NCI-H748 (cell line): ENCODE results near the gene RAB31.

Experiments used
- DNase-seq: peaks from one replicate; lab custom pipeline; 2025; ENCODE audit not compliant: unreplicated experiment; lab: John Stamatoyannopoulos, UW

Gene RAB31

DNA sequence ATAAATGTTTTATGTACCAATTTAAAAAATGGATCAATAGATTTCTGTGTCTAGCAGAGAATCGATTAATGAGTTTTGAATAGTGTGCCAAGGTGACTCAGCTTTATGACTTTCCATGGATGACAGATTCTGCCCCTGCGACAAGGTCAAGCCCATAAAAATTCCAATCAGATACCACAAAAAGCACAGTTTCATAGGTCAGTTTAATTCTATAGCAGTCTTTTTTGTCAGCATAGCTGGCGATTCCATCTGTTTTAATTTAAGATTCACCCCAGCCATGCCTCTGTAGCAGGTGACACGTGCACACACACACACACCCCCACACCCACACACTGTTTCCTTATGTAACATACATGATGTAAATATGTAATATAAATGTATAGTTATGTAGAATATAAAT, 28.9 kb downstream of the RAB31 start:
- peak; percentile 81 for DNase-seq

DNA sequence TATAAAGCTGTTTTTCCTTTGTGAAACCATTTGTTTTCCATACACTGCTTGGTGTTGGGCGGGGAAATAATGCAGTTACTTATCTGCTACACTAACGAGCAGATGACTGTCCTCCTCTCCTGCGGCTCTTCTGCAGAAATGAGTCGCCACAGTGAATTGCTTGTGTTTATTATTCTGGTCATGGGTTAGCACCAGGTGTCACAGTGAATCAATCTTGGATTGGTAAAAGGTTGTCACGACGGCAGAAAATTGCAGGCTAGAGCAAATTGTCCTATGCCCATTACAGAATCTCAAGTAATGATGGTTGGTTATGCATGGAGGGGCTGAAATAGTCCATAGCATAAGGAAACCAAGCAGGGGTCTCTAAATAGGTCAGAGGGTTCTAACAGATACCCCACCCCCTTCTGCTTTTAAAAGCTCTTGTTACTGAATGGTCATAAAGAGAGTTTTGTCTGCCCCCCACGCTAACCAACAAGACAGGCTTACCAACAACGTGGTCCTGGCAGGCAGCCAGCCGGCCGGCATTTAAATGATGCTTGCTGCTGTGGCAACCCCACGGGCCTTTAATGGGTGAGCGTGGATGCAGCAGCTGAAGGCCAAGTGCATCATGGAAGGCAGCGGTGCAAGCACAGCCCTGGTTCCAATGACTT, 29.5 kb downstream of the RAB31 start:
- DNase-seq: peak; percentile 100

DNA sequence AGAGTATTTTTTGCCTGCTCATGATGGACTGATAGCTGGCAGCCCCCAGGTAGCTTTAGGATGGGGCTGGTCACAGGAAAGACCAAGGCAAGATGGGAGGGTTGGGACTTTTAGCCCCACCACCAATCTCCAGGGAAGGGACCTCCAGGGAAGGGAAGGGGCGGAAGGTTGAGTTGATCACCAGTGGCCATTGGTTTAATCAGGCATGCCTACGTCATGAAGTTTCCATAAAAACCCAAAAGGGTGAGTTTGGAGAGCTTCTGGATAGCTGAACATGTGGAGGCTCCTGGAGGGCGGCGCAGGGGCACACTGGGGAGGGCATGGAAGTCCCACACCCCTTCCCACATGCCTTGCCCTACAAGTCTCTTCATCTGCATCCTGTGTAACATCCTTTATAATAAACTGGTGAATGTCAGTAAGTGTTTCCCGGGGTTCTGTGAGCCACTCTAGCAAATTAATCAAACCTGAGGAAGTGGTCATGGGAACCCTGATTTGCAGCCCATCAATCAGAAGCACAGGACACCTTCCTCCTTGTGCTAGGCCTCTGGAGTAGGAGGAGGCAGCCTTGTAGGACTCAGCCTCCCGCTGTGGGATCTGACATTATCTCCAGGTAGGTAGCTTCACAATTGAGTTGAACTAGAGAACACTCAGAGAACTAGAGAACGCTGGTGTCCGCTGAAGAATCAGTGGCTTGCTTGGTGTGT, 30.3 kb downstream of the RAB31 start:
- no peak for DNase-seq

DNA sequence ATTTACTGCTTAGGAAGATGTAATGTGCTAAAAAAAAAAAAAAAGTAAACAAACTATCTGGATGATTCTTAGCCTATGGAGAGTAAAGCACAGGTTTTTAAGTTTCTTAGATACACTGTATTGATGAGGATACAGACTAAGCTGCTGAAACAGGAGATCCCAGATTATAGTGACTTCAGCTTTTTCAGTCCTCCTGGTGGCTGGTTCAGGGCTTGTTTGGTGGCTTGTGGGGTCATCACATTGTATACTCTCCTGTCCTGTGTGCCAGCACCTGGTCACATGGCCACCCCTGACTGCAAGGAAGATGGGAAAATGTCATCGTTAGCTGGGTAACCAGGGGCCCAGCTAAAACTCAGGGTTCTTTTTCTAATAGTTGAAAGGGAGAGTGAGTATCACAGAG, 31.4 kb downstream of the RAB31 start:
- no peak for DNase-seq

DNA sequence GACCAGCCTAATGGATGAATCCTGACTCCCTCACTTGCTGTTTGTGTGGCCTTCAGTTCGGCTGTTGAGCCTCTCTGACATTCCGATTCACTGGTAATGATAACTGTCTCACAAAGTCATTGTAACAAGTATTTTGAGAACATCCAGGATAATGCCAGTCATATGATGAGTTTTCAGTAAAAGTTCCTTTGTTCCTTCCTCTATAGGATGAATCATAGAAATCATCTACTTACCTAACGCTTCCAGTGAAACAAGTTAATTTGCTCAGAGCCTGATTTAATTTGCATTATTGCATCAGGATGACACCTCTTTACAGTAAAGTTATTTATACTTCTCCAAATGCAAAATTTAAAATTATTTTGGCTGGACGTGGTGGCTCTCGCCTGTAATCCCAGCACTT, 32.0 kb downstream of the RAB31 start:
- no peak for DNase-seq

DNA sequence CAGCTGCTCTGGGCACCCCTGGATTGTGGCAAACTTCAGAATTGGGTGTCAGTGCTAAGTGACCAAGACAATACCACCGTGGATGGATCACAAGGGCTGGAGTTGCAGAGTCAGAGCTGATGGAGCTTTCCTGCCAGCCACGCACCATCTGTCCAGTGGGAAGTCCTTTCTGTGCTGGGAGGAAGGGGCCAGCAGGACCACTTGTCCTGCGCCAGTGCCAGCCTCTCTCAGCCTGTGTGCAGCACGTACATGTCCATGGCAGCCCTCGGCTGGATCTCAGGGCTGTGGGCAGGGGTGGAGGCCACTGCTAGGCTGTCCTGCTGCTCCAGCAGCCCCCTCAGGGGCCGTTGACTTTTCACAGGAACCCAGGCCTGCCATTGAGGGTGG, 33.3 kb downstream of the RAB31 start:
- no peak for DNase-seq

DNA sequence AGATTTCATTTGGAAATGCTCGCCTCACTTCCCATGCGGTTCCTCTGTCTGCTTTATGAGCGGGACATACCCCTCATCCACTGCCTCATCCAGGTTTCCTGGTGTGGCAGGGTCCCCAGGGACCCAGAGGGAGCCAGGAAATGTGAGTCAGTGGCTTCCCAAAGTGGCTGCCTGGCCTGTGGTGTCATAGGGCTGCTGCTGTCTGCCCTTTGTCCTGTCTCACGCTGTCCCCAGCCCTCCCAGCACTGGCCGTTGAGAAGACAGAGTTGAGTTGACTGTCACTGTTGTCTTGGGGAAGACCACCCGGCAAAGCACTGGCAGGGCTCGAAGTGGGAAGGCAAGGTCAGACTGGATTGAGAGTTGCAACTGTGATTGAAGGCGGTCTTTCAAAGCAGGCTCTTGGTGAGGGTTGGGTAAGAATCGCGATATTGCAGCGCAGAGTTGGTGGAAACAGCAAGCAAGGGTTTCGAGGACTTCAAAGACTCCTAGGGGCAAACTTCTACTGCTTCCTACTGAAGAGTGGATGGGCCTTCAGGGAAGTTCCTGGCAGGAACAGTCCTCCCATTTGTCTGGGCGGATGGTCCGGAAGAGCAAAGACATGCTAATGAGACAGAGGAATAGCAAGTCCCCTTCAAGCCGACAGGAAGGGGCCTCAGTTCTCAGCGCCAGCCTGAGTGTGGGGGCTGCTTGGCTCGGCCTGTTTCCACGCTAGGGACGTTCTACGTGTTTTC, 33.9 kb downstream of the RAB31 start:
- DNase-seq: no peak

DNA sequence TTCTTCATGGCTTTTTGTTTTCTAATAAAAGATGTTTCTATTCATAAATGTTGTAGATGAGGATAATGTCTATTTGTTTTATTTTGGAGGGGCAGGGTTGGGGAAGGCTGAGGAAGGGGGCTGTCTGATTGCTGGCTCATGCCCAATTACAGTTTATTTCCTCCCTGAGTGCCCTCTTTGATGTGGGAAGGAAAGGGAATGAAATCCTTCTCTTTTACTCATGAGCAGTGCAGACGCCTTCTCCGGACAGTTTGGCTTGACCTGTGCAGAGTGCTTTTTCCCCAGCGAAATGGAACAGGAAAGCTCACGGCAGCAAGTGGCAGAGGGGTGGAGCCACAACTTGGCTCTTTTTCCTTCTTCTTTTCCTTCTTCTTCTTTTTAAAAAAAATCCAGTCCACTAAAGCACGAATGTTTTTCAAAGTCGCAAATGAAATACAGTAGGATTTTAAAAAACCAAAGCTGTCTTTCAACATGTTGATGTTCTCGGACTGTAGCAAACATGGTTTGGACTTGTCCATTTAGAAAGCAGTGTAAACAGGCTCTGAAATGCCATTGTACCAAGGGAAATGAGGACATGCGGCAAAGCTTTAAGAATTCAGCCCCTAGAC, 34.5 kb downstream of the RAB31 start:
- DNase-seq: no peak

DNA sequence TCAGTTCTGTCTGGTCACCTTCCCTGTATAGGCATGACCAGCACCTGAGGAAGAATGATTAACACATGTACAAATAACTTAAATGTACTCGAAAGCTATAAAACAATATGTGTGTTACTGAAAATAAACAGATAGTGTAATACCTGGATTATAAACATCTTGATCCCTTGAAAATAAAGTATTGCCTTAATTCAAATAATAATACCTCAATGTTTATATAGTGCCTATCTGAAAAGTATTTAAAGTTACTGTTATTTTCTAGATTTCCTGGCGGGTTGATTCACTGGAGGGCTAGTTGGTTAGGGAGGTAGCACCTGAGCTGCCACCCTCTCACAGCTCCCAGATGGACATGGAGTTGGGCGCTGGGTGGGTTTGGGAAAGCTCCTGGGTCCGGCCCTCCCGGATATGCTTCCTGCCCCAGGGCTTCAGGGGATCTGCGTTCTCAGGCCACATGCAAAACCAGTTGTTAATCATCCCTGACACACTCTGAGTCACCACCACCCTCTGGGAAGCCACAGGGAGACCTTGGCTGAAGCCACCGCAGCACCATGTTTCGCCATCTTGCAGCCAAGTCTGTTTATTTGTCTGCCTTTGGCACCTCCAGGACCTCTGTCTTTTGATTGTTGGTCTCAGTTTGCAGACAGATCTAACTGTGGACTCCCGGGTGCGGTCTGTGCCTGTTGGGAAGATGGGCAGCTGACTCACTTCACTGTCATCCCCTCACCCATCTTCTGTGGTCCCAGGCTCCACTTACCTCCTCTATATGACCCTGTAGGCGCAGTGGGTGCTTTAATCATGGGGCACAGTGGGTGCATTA, 35.3 kb downstream of the RAB31 start:
- no peak for DNase-seq

DNA sequence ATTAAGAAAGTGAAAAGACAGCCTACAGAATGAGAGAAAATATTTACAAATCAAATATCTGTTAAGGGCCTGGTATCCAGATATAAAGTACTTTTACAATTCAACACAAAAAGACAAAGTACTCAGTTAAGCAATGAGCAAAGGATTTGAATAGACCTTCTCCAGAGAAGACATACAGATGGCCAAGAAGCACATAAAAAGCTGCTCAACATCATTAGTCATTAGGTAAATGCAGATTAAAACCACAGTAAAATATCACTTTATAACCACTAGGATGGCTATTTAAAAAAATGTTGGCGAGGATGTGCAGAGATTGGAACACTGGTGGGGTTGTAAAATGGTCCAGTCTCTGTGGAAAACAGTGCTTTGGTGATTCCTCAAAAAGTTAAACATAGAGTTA, 38.9 kb downstream of the RAB31 start:
- DNase-seq: no peak

DNA sequence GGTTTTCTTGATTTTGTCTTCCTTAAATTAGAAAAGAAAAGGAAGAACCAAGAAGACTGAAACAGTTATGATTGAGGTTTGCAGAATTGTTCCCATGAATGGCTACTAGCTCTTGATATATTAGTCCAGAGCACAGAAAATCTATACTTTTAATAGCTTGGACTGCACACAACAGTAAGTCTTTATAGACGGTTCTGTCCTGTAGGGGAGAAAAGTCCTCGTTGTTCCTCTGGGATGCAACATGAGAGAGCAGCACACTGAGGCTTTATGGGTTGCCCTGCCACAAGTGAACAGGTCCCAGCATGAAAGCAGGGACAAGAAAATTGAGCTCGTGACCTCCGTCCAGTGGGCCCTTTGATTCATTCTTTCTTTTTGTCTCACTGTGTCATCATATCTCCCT, 41.5 kb downstream of the RAB31 start:
- DNase-seq: no peak

DNA sequence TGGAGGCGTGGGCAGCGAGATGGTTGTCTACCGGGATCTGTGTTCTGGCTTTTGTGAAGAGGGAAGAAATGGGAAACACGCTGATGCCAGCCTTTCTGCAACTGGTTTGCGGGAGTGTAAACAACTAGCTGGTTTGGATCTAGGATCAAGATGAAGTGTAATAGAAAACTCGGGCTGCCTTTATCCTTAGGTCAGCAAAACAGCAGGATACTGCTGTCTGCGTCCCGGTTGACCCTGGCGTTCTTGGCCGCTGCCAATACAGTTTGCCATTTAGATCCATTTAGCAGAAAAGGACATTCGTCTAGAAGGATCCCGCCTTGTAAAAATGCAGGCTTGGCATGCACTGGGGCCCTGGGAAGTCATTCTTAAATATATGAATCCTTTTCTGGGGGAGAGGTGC, 42.0 kb downstream of the RAB31 start:
- DNase-seq: no peak

DNA sequence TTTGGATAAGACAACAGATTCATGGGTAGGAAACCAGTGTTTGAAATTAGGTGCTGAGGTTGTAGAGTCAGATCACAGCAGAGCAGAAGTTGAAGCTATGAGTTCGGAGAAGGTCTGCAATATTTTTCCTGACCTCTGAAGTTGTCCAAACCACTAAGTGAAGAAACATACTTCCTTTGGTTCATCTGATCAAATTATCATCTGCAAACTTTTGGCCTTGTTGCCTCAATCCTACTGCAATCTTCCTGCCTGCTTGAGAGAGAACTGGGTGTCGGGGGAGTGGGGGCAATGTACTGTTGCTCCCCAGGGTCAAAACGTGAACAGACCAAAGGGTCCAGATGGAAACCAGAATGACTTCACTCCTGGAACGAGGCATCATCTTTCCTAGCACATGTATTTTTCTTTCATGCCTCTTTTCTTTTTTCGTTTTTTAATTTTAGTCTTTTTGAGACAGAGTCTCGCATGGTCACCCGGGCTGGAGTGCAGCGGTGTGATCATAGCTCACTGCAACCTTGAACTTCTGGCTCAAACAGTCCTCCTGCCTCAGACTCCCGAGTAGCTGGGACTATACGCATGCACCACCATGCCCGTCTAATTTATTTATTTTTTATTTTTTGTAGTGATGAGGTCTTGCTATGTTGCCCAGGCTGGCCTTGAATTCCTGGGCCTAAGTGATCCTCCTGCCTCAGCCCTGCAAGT, 42.7 kb downstream of the RAB31 start:
- no peak for DNase-seq

DNA sequence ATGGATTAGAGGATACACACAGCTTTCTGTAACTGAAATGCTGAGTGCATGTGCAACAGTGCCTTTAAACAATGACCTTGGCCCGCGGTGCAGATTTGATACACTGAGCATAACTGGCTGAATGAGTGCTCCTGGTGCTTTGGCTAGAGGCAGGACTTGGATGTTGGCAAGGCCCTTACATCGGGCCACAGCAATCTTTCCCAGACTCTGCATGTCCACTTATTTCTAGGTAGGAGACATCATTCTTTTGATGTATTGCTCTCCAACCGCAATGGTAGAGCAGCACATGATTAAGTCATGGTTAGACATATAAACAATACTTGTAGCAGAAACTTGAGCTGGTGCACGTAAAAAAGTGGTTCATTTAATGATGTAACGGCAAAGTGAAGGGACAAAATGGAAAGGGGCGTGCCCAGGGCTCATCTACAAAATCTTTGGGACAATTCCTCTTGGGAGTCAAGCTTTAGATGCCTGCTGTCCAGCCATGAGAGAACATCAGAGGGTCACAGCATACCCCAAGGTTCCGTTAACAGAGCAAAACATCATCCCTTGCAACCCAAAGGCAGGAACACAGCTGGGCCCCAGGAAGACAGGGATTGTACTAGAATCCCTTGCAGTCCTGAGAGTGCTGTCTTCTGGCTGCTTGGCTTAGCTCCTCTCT, 43.4 kb downstream of the RAB31 start:
- DNase-seq: no peak

DNA sequence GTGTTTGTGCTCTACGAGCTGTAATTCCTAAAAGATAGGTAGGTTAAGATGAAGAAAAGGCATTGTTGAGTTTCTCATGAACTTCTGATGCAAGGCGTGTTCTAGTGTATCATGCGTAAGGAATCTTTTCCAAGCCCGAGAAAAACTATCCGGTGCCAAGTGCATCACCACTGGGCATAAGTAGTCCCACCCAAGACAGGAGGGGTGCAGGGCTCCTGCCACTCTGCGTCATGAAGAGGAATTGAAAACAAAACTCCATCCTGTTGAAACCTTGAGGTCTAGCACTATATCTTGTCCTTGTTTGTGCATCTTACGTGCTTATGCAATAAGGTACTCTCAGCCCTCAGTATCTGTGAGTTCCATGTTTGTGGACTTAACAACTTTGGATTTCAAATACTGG, 45.7 kb downstream of the RAB31 start:
- DNase-seq: no peak

DNA sequence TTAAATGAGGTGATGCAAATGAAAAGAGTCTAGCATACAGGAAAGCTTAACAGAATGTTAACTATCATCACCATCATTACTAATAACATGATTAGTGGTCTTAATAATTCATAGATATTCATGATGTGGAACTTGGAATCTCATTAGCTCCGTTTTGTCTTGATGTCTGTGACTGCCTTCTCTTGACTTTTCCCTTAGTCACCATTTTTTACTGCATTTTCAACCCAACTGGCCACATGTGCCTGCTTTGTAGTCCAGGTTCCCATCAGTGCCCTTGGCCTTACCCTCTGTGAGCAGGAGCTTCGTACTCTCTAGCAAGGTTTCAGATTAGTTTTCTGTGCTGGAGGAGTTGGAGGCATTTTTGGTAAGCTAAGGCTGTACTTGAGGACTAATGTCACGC, 47.0 kb downstream of the RAB31 start:
- DNase-seq: no peak

DNA sequence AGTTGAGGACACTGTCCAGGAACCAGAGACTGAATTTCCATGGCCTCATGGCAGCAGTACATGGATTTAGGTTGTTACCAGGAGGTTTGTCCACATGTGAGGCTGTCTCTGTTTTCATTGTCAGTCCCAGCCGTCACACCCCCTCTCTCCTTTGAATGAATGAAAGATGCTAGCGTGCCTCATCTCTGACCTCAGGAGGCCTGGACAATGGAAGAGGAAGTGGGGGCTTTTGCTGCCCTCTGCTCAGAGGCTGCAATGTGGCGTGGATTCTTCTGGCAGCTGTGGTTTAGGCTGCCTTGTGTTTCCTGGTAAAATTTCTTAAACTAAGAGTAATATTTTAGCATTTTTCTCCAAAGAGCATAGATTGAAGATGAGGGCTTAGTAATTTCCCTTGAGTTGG, 47.5 kb downstream of the RAB31 start:
- no peak for DNase-seq

DNA sequence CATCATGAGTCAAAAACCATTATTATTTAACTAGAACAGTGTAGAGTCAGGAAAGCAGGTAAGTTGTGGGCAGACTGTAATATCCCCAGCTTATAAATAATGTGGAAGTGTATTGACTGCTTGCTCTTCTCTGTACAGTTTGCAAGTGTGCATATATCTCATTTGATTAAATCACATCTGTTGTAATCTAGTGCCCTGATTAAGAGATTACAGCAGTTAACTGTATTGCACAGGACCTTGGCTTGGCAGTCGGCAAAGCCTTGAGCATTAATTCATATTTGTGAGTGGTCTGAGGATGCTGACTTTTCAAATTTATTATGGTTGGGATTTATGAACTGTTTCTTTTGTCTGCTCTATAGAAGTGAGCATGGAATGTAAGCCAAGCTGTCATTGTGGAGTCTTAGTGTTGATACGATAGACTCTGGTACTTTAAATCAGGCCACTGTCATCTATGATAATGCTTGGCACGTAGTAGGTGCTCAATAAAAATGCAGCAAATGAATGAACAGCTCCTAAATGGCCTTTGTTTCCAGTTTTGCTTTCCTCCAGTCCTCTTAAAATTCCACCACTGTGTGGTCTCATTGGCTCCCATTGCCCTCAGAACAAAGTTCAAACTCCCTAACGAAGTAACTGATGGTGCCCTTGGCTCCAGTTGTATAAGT, 48.3 kb downstream of the RAB31 start:
- DNase-seq: no peak

DNA sequence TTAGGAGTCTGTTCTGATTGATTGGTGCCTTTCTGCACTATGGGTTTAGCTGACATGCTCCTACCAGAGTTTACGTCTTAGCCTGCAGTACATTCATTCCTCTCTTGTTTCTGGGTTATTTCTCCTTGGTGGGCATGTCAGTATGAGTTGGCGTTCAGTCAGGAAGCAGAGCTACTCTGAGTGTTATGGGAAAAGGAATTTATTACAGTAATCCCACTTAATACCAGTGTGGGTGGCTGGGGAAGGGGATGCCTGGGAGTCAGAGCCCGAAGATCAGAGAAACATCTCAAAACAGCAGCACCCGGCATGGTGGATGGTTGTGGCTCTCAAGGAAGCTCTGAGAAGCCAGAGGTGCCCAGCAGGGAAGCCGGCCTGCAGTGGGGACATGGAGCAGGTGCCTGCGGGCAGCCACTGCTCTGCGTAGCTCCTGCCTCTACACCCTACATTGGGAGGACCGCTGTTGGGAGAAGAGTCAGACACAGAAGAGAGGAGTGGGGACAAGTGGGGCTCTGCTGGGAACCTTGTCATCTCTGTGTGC, 48.9 kb downstream of the RAB31 start:
- no peak for DNase-seq
